NCI-H2029 treated with DMSO at 0.1 percent for 48 hours (cell line): ENCODE results near the gene RAB28.

Experiments used
- DNase-seq: peaks from one replicate; lab custom pipeline; 2025; lab: John Stamatoyannopoulos, UW

Gene RAB28

GRCh38 chr4:13368217-13368616, 115.9 kb downstream of the RAB28 start:
- DNase-seq, result no peak

GRCh38 chr4:13367691-13368090, 116.4 kb downstream of the RAB28 start:
- no peak for DNase-seq

GRCh38 chr4:13367244-13367643, 116.9 kb downstream of the RAB28 start:
- peak; percentile 98 for DNase-seq

GRCh38 chr4:13365195-13365594, 118.9 kb downstream of the RAB28 start:
- DNase-seq, result no peak

- no peak for DNase-seq
These were observed 119.5 kb downstream of the RAB28 start for GRCh38 chr4:13364653-13365052.

GRCh38 chr4:13364172-13364571, 120.0 kb downstream of the RAB28 start:
- DNase-seq, result no peak

GRCh38 chr4:13359809-13360208, 124.3 kb downstream of the RAB28 start:
- DNase-seq, result no peak

GRCh38 chr4:13355111-13355880, 128.8 kb downstream of the RAB28 start:
- DNase-seq, result no peak

GRCh38 chr4:13349096-13349495, 135.0 kb downstream of the RAB28 start:
- no peak for DNase-seq

- DNase-seq, result no peak
These were observed 135.9 kb downstream of the RAB28 start for GRCh38 chr4:13348216-13348615.

- DNase-seq, result no peak
These were observed 136.5 kb downstream of the RAB28 start for GRCh38 chr4:13347517-13348125.

- no peak for DNase-seq
These were observed 139.9 kb downstream of the RAB28 start for GRCh38 chr4:13344216-13344615.

GRCh38 chr4:13340672-13341071, 143.5 kb downstream of the RAB28 start:
- no peak for DNase-seq

GRCh38 chr4:13331827-13332226, 152.3 kb downstream of the RAB28 start:
- no peak for DNase-seq

GRCh38 chr4:13329963-13330362, 154.2 kb downstream of the RAB28 start:
- peak; percentile 54 for DNase-seq

GRCh38 chr4:13329340-13329850, 154.7 kb downstream of the RAB28 start:
- peak; percentile 37 for DNase-seq

GRCh38 chr4:13328591-13328990, 155.5 kb downstream of the RAB28 start:
- DNase-seq, result no peak

GRCh38 chr4:13327991-13328390, 156.1 kb downstream of the RAB28 start:
- DNase-seq, result no peak

- no peak for DNase-seq
These were observed 158.4 kb downstream of the RAB28 start for GRCh38 chr4:13325744-13326143.

GRCh38 chr4:13323921-13324320, 160.2 kb downstream of the RAB28 start:
- no peak for DNase-seq

GRCh38 chr4:13322681-13323101, 161.4 kb downstream of the RAB28 start:
- DNase-seq, result no peak
